IPS DF 6.9 (cell line): ENCODE results near the gene DLX4.

ENCODE experiments used
- DNase-seq: peaks from one replicate; pipeline ENCODE4 v3.0.0-alpha.2; 2013; ENCODE audit warnings: low read depth, low spot score
- H3K27ac ChIP-seq: one replicate; pipeline ENCODE4 v1.5.1; 2013; ENCODE audit warnings: low read length, control low read depth
- H3K27me3 ChIP-seq: 2 replicates; pipeline ENCODE4 v1.6.1; 2013; ENCODE audit warnings: mild to moderate bottlenecking, low read length; ENCODE audit not compliant: control insufficient read depth, insufficient read depth
- H3K36me3 ChIP-seq: 2 replicates; pipeline ENCODE4 v1.6.1; 2013; ENCODE audit warnings: low read length; ENCODE audit not compliant: control insufficient read depth, insufficient read depth
- H3K4me1 ChIP-seq: 2 replicates; pipeline ENCODE4 v1.6.1; 2013; ENCODE audit warnings: low read length; ENCODE audit not compliant: control insufficient read depth, insufficient read depth
- H3K4me3 ChIP-seq: 2 replicates; pipeline ENCODE4 v1.5.1; 2013; ENCODE audit warnings: mild to moderate bottlenecking, low read length
- H3K9me3 ChIP-seq: 2 replicates; pipeline ENCODE4 v1.6.1; 2013; ENCODE audit warnings: low read length, inconsistent platforms; ENCODE audit not compliant: control insufficient read depth, insufficient read depth
- WGBS: extraction: QIAGEN DNeasy Blood & Tissue Kit; methylation state at CpG from one replicate; pipeline ENCODE4 v1.1.7; 2013; ENCODE audit warnings: mixed read lengths, missing lambda C conversion rate; ENCODE audit not compliant: insufficient read length, insufficient coverage; 5-methylcytosine and 5-hydroxymethylcytosine counted together

The DLX4 gene

GRCh38 chr17:49931416-49932137, 37.4 kb upstream of the DLX4 start:
- no peaks in the 10 kb centered on the region for H3K27me3 ChIP-seq
- no peak for DNase-seq
- no peaks in the 10 kb centered on the region for H3K36me3 ChIP-seq
- H3K9me3 ChIP-seq: no peaks in the 10 kb centered on the region
- H3K27ac ChIP-seq: no peak overlapping the region
- H3K4me1 ChIP-seq: peaks cover 3% of the 10 kb centered on the region
- no peak overlapping the region for H3K4me3 ChIP-seq
- no CpG with 5 or more reads among the region's 16 CpGs for WGBS

DNA sequence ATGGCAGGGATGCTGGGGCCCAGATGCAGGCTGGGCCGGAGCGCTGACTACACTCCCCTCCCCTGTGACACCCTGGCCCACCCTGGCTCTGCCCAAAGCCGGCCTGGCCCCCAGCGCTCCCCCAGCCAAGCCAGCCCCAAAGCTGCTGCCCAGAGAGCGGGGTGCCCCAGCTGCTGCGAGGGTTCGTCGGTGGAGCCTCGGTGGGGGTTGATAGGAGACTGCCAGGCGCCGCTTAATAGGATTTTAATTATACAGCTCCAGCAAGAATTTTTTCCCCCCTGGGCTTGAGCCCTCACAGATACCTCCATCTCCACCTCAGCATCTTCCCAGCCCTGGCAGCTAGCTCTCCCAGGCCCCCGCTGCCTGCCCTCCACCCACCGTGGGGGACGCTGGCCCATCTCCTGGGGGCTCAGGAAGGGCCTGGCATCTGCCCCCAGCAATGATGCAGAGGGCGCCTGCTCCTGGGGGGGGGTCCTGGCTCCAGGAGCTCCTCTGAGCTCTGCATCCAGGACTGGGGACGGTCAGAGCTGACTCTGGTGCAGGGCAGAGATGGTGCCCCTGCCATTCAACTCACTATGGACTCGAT, 36.8 kb upstream of the DLX4 start:
- DNase-seq: no peak
- H3K4me3 ChIP-seq: no peak overlapping the region
- H3K4me1 ChIP-seq: peaks cover 3% of the 10 kb centered on the region
- no peaks in the 10 kb centered on the region for H3K27me3 ChIP-seq
- no peak overlapping the region for H3K27ac ChIP-seq
- H3K36me3 ChIP-seq: no peaks in the 10 kb centered on the region
- no peaks in the 10 kb centered on the region for H3K9me3 ChIP-seq
- WGBS: no CpG with 5 or more reads among the region's 17 CpGs

- H3K36me3 ChIP-seq: no peaks in the 10 kb centered on the region
- no peaks in the 10 kb centered on the region for H3K9me3 ChIP-seq
- no peak overlapping the region for H3K4me3 ChIP-seq
- peaks cover 3% of the 10 kb centered on the region for H3K4me1 ChIP-seq
- H3K27me3 ChIP-seq: no peaks in the 10 kb centered on the region
- DNase-seq: no peak
- H3K27ac ChIP-seq: no peak overlapping the region
- WGBS: no CpG with 5 or more reads among the region's 6 CpGs
These were observed 36.1 kb upstream of the DLX4 start for GRCh38 chr17:49932901-49933300.

- Histone ChIP-seq H3K36me3 (no peaks in the 10 kb centered on the region), H3K27ac (no peak overlapping the region), H3K4me1 (peaks cover 3% of the 10 kb centered on the region), H3K9me3 (no peaks in the 10 kb centered on the region), H3K27me3 (no peaks in the 10 kb centered on the region), H3K4me3 (no peak overlapping the region)
- DNase-seq: no peak
- no CpG with 5 or more reads among the region's 15 CpGs for whole genome bisulfite sequencing
These were observed 33.3 kb upstream of the DLX4 start for GRCh38 chr17:49935526-49936210.

- WGBS: no CpG with 5 or more reads among the region's 9 CpGs
- Histone ChIP-seq H3K27ac (no peak overlapping the region), H3K4me1 (peaks cover 3% of the 10 kb centered on the region), H3K27me3 (no peaks in the 10 kb centered on the region), H3K4me3 (no peak overlapping the region), H3K9me3 (no peaks in the 10 kb centered on the region), H3K36me3 (no peaks in the 10 kb centered on the region)
- no peak for DNase-seq
These were observed 32.6 kb upstream of the DLX4 start for GRCh38 chr17:49936386-49936785.

- Histone ChIP-seq H3K9me3 (no peaks in the 10 kb centered on the region), H3K36me3 (no peaks in the 10 kb centered on the region), H3K4me1 (peaks cover 3% of the 10 kb centered on the region), H3K4me3 (no peak overlapping the region), H3K27ac (no peak overlapping the region), H3K27me3 (no peaks in the 10 kb centered on the region)
- DNase-seq: no peak
- WGBS: no CpG with 5 or more reads among the region's 7 CpGs
These were observed 29.7 kb upstream of the DLX4 start for GRCh38 chr17:49939318-49939717.

DNA sequence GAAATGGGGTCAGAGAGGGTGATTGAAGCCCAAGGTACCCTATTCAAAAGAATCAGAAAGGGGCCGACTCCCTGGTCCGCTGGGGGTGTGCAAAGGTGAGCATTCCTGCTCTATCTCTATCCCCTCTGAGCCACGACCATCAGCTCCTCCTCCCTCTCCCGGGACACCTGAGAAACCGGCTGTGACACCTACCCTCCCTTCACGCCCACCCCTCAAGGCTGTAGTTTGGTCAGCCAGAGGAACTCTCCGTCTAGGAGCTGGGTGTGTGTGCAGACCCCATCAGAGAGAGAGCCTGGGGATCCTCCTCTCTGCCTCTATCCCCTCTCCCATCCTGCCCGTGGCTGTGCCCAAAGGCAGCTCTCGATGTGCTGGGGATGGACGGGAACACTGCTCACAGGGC, 27.6 kb upstream of the DLX4 start:
- H3K27me3 ChIP-seq: no peaks in the 10 kb centered on the region
- no peaks in the 10 kb centered on the region for H3K36me3 ChIP-seq
- H3K27ac ChIP-seq: no peak overlapping the region
- no peak overlapping the region for H3K4me3 ChIP-seq
- no CpG with 5 or more reads among the region's 10 CpGs for WGBS
- no peak for DNase-seq
- no peaks in the 10 kb centered on the region for H3K9me3 ChIP-seq
- peaks cover 1% of the 10 kb centered on the region for H3K4me1 ChIP-seq

- H3K36me3 ChIP-seq: no peaks in the 10 kb centered on the region
- H3K9me3 ChIP-seq: no peaks in the 10 kb centered on the region
- peaks cover 1% of the 10 kb centered on the region for H3K4me1 ChIP-seq
- no peak overlapping the region for H3K27ac ChIP-seq
- no peak for DNase-seq
- no peaks in the 10 kb centered on the region for H3K27me3 ChIP-seq
- no peak overlapping the region for H3K4me3 ChIP-seq
- WGBS: no CpG with 5 or more reads among the region's 5 CpGs
These were observed 26.0 kb upstream of the DLX4 start for GRCh38 chr17:49942947-49943346.

- H3K27me3 ChIP-seq: no peaks in the 10 kb centered on the region
These were observed 24.6 kb upstream of the DLX4 start for GRCh38 chr17:49944273-49944870.

DNA sequence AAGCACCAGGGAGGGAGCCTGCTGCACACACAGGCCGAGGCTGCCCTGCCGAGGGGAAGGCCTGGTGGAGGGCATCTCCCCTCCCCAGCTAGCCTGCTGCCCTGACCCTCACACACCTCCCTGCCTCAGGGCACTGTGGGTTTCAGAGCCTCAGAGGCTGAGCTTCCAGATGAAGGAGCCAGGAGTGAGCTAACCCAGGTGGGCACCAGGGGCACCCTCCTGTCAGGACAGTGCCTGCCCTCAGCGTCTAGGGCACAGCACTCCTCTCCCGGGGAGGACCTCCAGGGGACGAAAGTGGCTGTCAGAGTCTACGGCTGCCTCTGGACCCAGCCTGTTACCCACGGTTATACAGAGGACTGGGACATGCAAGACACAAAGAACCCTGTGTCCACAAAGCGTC, 22.8 kb upstream of the DLX4 start:
- no peaks in the 10 kb centered on the region for H3K36me3 ChIP-seq
- no peaks in the 10 kb centered on the region; the same call in 1 of the 2 replicates for H3K27me3 ChIP-seq
- WGBS: no CpG with 5 or more reads among the region's 8 CpGs

More at GRCh38 chr17:49944273-49944870, 24.6 kb upstream of the DLX4 start:
- Histone ChIP-seq H3K27ac (no peak overlapping the region), H3K9me3 (no peaks in the 10 kb centered on the region), H3K4me3 (no peak overlapping the region), H3K36me3 (no peaks in the 10 kb centered on the region), H3K4me1 (peaks cover 1% of the 10 kb centered on the region)
- no CpG with 5 or more reads among the region's 26 CpGs for WGBS
- no peak for DNase-seq

More for the DNA sequence above, 22.8 kb upstream of the DLX4 start:
- Histone ChIP-seq H3K4me3 (no peak overlapping the region), H3K4me1 (peaks cover 1% of the 10 kb centered on the region), H3K9me3 (no peaks in the 10 kb centered on the region), H3K27ac (no peak overlapping the region)
- no peak for DNase-seq
